Measurements from ENCODE around the gene LCN6. TPM values are rescaled to one million over a fixed set of nuclear protein-coding genes. Genes with fewer than 3 reads are reported as not detected.

LCN6 gene
- total RNA-seq, 1 experiment from 2014 or later, result not detected

GRCh38 chr9:136773386-136774044 lies 25.2 kb upstream of the LCN6 start:
- no CpG with 5 or more reads among the region's 7 CpGs for WGBS (ENCODE audit: extremely low coverage, insufficient read length, low lambda C conversion rate)
- H3K79me1 ChIP-seq (ENCODE audit: insufficient read depth, low read depth, low read length, poor library complexity, severe bottlenecking), result no peaks in the 10 kb centered on the region
- no peak overlapping the region for H3K9ac ChIP-seq (ENCODE audit: extremely low read depth, insufficient read length, low read length)
- H3K56ac ChIP-seq (ENCODE audit: insufficient read length, low read depth, low read length), result no peak overlapping the region
- H3K14ac ChIP-seq (ENCODE audit: insufficient read depth, low read length), result no peak overlapping the region
- H3K23ac ChIP-seq (ENCODE audit: insufficient read length, low read depth, low read length), result no peak overlapping the region
- no peaks in the 10 kb centered on the region for H4K20me1 ChIP-seq (ENCODE audit: control insufficient read depth, insufficient read depth, insufficient read length)
- no peak overlapping the region for H3K18ac ChIP-seq (ENCODE audit: insufficient read length, low read depth, low read length)
- no peak overlapping the region for H3K4ac ChIP-seq (ENCODE audit: low read depth, low read length)
- no peak overlapping the region for H3K27ac ChIP-seq (ENCODE audit: insufficient read length, low read depth, low read length)
- H2BK15ac ChIP-seq (ENCODE audit: low read depth, low read length), result no peak overlapping the region
- H4K8ac ChIP-seq (replicated peaks; ENCODE audit: insufficient read length, low read depth, low read length), result no peak overlapping the region
- TF ChIP-seq, protein P1, sequence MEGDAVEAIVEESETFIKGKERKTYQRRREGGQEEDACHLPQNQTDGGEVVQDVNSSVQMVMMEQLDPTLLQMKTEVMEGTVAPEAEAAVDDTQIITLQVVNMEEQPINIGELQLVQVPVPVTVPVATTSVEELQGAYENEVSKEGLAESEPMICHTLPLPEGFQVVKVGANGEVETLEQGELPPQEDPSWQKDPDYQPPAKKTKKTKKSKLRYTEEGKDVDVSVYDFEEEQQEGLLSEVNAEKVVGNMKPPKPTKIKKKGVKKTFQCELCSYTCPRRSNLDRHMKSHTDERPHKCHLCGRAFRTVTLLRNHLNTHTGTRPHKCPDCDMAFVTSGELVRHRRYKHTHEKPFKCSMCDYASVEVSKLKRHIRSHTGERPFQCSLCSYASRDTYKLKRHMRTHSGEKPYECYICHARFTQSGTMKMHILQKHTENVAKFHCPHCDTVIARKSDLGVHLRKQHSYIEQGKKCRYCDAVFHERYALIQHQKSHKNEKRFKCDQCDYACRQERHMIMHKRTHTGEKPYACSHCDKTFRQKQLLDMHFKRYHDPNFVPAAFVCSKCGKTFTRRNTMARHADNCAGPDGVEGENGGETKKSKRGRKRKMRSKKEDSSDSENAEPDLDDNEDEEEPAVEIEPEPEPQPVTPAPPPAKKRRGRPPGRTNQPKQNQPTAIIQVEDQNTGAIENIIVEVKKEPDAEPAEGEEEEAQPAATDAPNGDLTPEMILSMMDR (conservative IDR thresholded peaks at IDR 0.05), result no peak
- peak; percentile 87 for DNase-seq
- Mint-ChIP-seq H3K27me3 (ENCODE audit: low read depth) (peaks cover 37% of the 10 kb centered on the region), H3K27ac (peak overlapping the region in 1 of 3 experiments; percentile 76; a peak in 1 of 7 replicates), H3K4me1 (peaks cover 6% of the 10 kb centered on the region in 2 experiments), H3K36me3 (ENCODE audit: insufficient read depth in 1 of 3, low read depth in 3 of 3) (peaks cover 7 to 12% (median 11%) of the 10 kb centered on the region in 3 experiments), H3K9me3 (peaks cover 18 to 21% of the 10 kb centered on the region in 2 experiments), H3K4me3 (peak overlapping the region in 1 of 2 experiments; percentile 20; a peak in 1 of 5 replicates)
- H3K4me1 ChIP-seq (ENCODE audit: insufficient read depth, low read length), result no peaks in the 10 kb centered on the region
- H3K79me2 ChIP-seq (ENCODE audit: insufficient read depth, low read length), result no peaks in the 10 kb centered on the region
- H2AK5ac ChIP-seq (ENCODE audit: insufficient read length, low read length), result no peak overlapping the region
- H3K9me3 ChIP-seq (ENCODE audit: control insufficient read depth, low read depth, low read length), result no peaks in the 10 kb centered on the region
- no peak overlapping the region for H2BK5ac ChIP-seq (ENCODE audit: insufficient read length, low read length)
- H3K27me3 ChIP-seq (ENCODE audit: insufficient read depth, low read length), result no peaks in the 10 kb centered on the region; the same call in 1 of the 2 replicates
- no peak overlapping the region for H4K91ac ChIP-seq (ENCODE audit: insufficient read length, low read depth, low read length)
- no peaks in the 10 kb centered on the region for H3K23me2 ChIP-seq (ENCODE audit: insufficient read length, low read depth, low read length, poor library complexity, severe bottlenecking)
- H4K5ac ChIP-seq (ENCODE audit: insufficient read length, low read depth, low read length), result no peak overlapping the region
- H3T11ph ChIP-seq (ENCODE audit: low read length), result no peak overlapping the region
- H2BK12ac ChIP-seq (ENCODE audit: insufficient read length, low read depth, low read length), result no peak overlapping the region
- no peak overlapping the region for H2AFZ ChIP-seq (ENCODE audit: low read length)
- H3K4me2 ChIP-seq (ENCODE audit: insufficient read depth, insufficient read length, low read length), result no peak overlapping the region
- H2BK120ac ChIP-seq (ENCODE audit: low read depth, low read length, poor library complexity, severe bottlenecking), result no peak overlapping the region
- H2BK20ac ChIP-seq (ENCODE audit: low read depth, low read length, poor library complexity, severe bottlenecking), result no peak overlapping the region
